Placental epithelial cell (primary cell): Measurements from ENCODE around the gene MFSD2B. TPM values are rescaled to one million over a fixed set of nuclear protein-coding genes. Genes with fewer than 3 reads are reported as not detected.

ENCODE experiments used
- small RNA-seq: library from RNA; depleted of rRNA; stranded (forward); fragments of <200 nt; gene quantifications from one replicate; pipeline ENCODE3, GENCODE V24; 2012
- total RNA-seq: library from RNA; depleted of rRNA; stranded (reverse); fragments of >200 nt; gene quantifications from 2 replicates; pipeline ENCODE4 v1.2.3, GENCODE V29; 2012

MFSD2B gene
- total RNA-seq = under 0.01 TPM in 1 of 2 replicates, not detected in the other

GRCh38 chr2:24009680-24010476 lies at the start of gene MFSD2B:
Gene MFSD2B (plus strand): TSS chr2:24010085. CDS start chr2:24010097, 12 bp downstream.

GRCh38 chr2:24046930-24047702 lies 37.2 kb downstream of the MFSD2B start, which contains the start of gene WDCP:
Gene WDCP (minus strand): TSS chr2:24047391. CDS start chr2:24039494, 7,897 bp downstream.

GRCh38 chr2:24049485-24050021 lies 39.7 kb downstream of the MFSD2B start, which contains the start of gene FKBP1B:
Gene FKBP1B (plus strand): TSS chr2:24049741. CDS start chr2:24049850, 109 bp downstream.

Small RNA genes within 50 kb of the gene (small RNA-seq; reads per million reads assigned to genes)
- gene RN7SL610P (not detected), gene RNU6-370P (not detected)

Other genes starting within 250 kb of the MFSD2B start
- 13.2 and 21.6 TPM in 2 replicates for gene ATAD2B, start 83.0 kb upstream of the MFSD2B start, total RNA-seq
- gene UBXN2A, start 69.6 kb upstream of the MFSD2B start, total RNA-seq = 11.1 and 14.5 TPM in 2 replicates
- 5.1 and 9.1 TPM in 2 replicates for gene WDCP, start 37.3 kb downstream of the MFSD2B start, total RNA-seq
- gene FKBP1B, start 39.7 kb downstream of the MFSD2B start, total RNA-seq = 17.5 and 41.6 TPM in 2 replicates
- 102 and 156 TPM in 2 replicates for gene SF3B6, start 66.2 kb downstream of the MFSD2B start, total RNA-seq
- 171 and 188 TPM in 2 replicates for gene TP53I3, start 74.7 kb downstream of the MFSD2B start, total RNA-seq
- 2.4 TPM in 2 replicates for gene PFN4, start 113.2 kb downstream of the MFSD2B start, total RNA-seq
- gene FAM228B, start 113.4 kb downstream of the MFSD2B start, total RNA-seq = 5.1 and 13.7 TPM in 2 replicates
- 1.6 and 3.9 TPM in 2 replicates for gene FAM228A, start 165.0 kb downstream of the MFSD2B start, total RNA-seq